Transverse colon (tissue), 4 donors: ENCODE data around the gene VWF.

Source experiments
- CTCF ChIP-seq, 5 experiments: fragments of 200-600 bp in 3 of 5; fragments of 450-650 bp in 2 of 5; sonication (generic) in 3 of 5; IDR thresholded peaks; 1 replicate in 2 of 5; 2 replicates in 3 of 5; pipeline ENCODE4 v1.5.1; 2016 to 2017; ENCODE audit warnings: antibody characterized with exemption in 5 of 5, inconsistent platforms in 3 of 5, mild to moderate bottlenecking in 2 of 5, moderate library complexity in 1 of 5
- EP300 ChIP-seq: sonication (generic); formaldehyde crosslinking; IDR thresholded peaks from one replicate; pipeline ENCODE4 v1.6.1; 2017; ENCODE audit warnings: antibody characterized with exemption, low read depth
- POLR2A ChIP-seq: fragments of 450-650 bp; IDR thresholded peaks from one replicate; pipeline ENCODE4 v1.6.1; 2016; ENCODE audit warnings: antibody characterized with exemption, mild to moderate bottlenecking, moderate library complexity
- POLR2AphosphoS5 ChIP-seq, 3 donors: sonication (generic); formaldehyde crosslinking; IDR thresholded peaks; one replicate each; pipeline ENCODE4 v1.6.1; 2016; ENCODE audit warnings: antibody characterized with exemption in 3 of 3

DNA sequence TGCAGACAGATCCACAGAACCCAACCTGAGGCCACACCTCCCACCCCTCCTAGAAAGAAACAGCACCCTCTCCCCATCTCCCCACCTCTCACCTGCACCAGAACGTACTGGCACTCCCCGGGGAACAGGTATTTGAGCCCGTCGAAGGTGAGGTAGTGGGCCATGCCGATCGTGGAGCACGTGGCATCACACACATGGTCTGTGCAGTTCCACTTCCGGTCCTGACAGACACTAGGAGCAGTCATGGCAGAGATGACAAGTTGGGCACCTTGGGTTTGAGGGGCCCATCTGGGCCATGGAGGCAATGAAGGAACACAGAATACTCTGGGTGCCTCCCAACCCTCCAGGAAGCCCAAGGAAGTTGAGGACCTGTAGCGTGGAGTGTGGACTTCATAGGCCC lies 89.9 kb downstream of the VWF start:
- no peak for TF ChIP-seq POLR2AphosphoS5 (IDR thresholded peaks at IDR 0.05)
- no peak for TF ChIP-seq EP300
- TF ChIP-seq CTCF (IDR thresholded peaks at IDR 0.05), result no peak
- TF ChIP-seq POLR2A, result no peak
